AG20443 (cell line): ENCODE measurements around the gene ADD1.
"Not testable (repeated sequence)": the region's sequence is repeated elsewhere in the genome, so short reads cannot be mapped to it uniquely, and the experiment has no call there.

Source experiments
- DNase-seq: peaks from one replicate; pipeline ENCODE4 v3.0.0; 2012; ENCODE audit warnings: low spot score, mixed read lengths

Gene ADD1

GRCh38 chr4:2944586-2945526, 101.2 kb downstream of the ADD1 start:
- DNase-seq = no peak

GRCh38 chr4:2945619-2946604, 102.3 kb downstream of the ADD1 start:
- not testable (repeated sequence) for DNase-seq

GRCh38 chr4:2946812-2947600, 103.4 kb downstream of the ADD1 start:
- DNase-seq = no peak

- DNase-seq = no peak
These were observed 104.3 kb downstream of the ADD1 start for GRCh38 chr4:2947926-2948325.

GRCh38 chr4:2948895-2949781, 105.5 kb downstream of the ADD1 start:
- DNase-seq = peak; percentile 59

- no peak for DNase-seq
These were observed 106.1 kb downstream of the ADD1 start for GRCh38 chr4:2949782-2950125.

GRCh38 chr4:2950221-2950989, 106.8 kb downstream of the ADD1 start:
- DNase-seq = no peak

GRCh38 chr4:2953496-2953895, 109.9 kb downstream of the ADD1 start:
- DNase-seq = no peak

- no peak for DNase-seq
These were observed 110.9 kb downstream of the ADD1 start for GRCh38 chr4:2954358-2955185.

GRCh38 chr4:2955186-2956044, 111.8 kb downstream of the ADD1 start:
- not testable (repeated sequence) for DNase-seq

- peak; percentile 39 for DNase-seq
These were observed 114.8 kb downstream of the ADD1 start for GRCh38 chr4:2958446-2958845.

GRCh38 chr4:2960450-2960849, 116.8 kb downstream of the ADD1 start:
- not testable (repeated sequence) for DNase-seq

- DNase-seq = no peak
These were observed 117.8 kb downstream of the ADD1 start for GRCh38 chr4:2961421-2961810.

GRCh38 chr4:2961811-2962441, 118.3 kb downstream of the ADD1 start:
- no peak for DNase-seq

- peak; percentile 55 for DNase-seq
These were observed 119.0 kb downstream of the ADD1 start for GRCh38 chr4:2962614-2963174.

GRCh38 chr4:2963175-2963965, 119.7 kb downstream of the ADD1 start, which contains the start of the genes GRK4 and NOP14:
Gene GRK4 (plus strand): TSS chr4:2963571. CDS start chr4:2964071, 500 bp downstream.
Gene NOP14 (minus strand): TSS chr4:2963406. CDS start chr4:2963319, 87 bp downstream.
- peak; percentile 99 for DNase-seq
